Medulla oblongata (tissue), 1 donor: ENCODE data around the gene G2E3.

Source experiments
- DNase-seq: peaks from one replicate; pipeline ENCODE4 v3.0.0-alpha.2; 2015; ENCODE audit errors: extremely low spot score

G2E3 gene

GRCh38 chr14:30656190-30656632 lies 97.3 kb downstream of the G2E3 start:
- peak; percentile 37 for DNase-seq

- no peak for DNase-seq
These were observed 98.1 kb downstream of the G2E3 start for GRCh38 chr14:30657050-30657449.

- DNase-seq, result no peak
These were observed 98.7 kb downstream of the G2E3 start for GRCh38 chr14:30657606-30658163.

GRCh38 chr14:30658645-30659044 lies 99.7 kb downstream of the G2E3 start:
- DNase-seq, result no peak

GRCh38 chr14:30669594-30669993 lies 110.6 kb downstream of the G2E3 start:
- DNase-seq, result no peak
